Liver (tissue), 3 donors: ENCODE results near the gene SAFB.

Experiments
- EGR1 ChIP-seq, 2 donors: IDR thresholded peaks; 2 replicates each; pipeline ENCODE4 v1.6.1; 2016 to 2018; ENCODE audit warnings: antibody characterized with exemption in 2 of 2, low read depth in 2 of 2
- FOXA1 ChIP-seq: IDR thresholded peaks from 2 replicates; pipeline ENCODE4 v1.6.1; 2016; ENCODE audit warnings: antibody characterized with exemption
- FOXA2 ChIP-seq: IDR thresholded peaks from 2 replicates; pipeline ENCODE4 v1.6.1; 2016; ENCODE audit warnings: antibody characterized with exemption
- HNF4G ChIP-seq: IDR thresholded peaks from 2 replicates; pipeline ENCODE4 v1.6.1; 2016; ENCODE audit warnings: antibody characterized with exemption
- JUND ChIP-seq, 2 donors: IDR thresholded peaks; 2 replicates each; pipeline ENCODE4 v1.6.1; 2016; ENCODE audit warnings: antibody characterized with exemption in 2 of 2
- RAD21 ChIP-seq, 2 donors: IDR thresholded peaks; 2 replicates each; pipeline ENCODE4 v1.6.1; 2016; ENCODE audit warnings: antibody characterized with exemption in 2 of 2, mild to moderate bottlenecking in 2 of 2
- REST ChIP-seq: IDR thresholded peaks from 2 replicates; pipeline ENCODE4 v1.6.1; 2016; ENCODE audit warnings: antibody characterized with exemption, mild to moderate bottlenecking
- SP1 ChIP-seq: IDR thresholded peaks from 2 replicates; pipeline ENCODE4 v1.6.1; 2018; ENCODE audit warnings: antibody characterized with exemption, mild to moderate bottlenecking
- TAF1 ChIP-seq: conservative IDR thresholded peaks from 2 replicates; pipeline ENCODE4 v1.6.1; 2016; ENCODE audit warnings: antibody characterized with exemption, mild to moderate bottlenecking
- YY1 ChIP-seq: IDR thresholded peaks from 2 replicates; pipeline ENCODE4 v1.6.1; 2016; ENCODE audit warnings: antibody characterized with exemption, mild to moderate bottlenecking
- TF ChIP-seq, protein P1 (sequence below): IDR thresholded peaks from 2 replicates; pipeline ENCODE4 v1.6.1; 2016; ENCODE audit warnings: antibody characterized with exemption
- TF ChIP-seq, protein P2 (sequence below): fragments of 150-350 bp; IDR thresholded peaks from 2 replicates; pipeline ENCODE4 v1.5.1; 2017; ENCODE audit warnings: improper control_type of control experiment, low read depth, low read length; ENCODE audit not compliant: missing input control
- TF ChIP-seq, protein P3 (sequence below): IDR thresholded peaks from 2 replicates; pipeline ENCODE4 v1.6.1; 2016; ENCODE audit warnings: antibody characterized with exemption
- donor health status: healthy.
- donor health status: healthy.

- TF ChIP-seq, protein P1, sequence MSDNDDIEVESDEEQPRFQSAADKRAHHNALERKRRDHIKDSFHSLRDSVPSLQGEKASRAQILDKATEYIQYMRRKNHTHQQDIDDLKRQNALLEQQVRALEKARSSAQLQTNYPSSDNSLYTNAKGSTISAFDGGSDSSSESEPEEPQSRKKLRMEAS = peak; percentile 87
- TF ChIP-seq, protein P2, sequence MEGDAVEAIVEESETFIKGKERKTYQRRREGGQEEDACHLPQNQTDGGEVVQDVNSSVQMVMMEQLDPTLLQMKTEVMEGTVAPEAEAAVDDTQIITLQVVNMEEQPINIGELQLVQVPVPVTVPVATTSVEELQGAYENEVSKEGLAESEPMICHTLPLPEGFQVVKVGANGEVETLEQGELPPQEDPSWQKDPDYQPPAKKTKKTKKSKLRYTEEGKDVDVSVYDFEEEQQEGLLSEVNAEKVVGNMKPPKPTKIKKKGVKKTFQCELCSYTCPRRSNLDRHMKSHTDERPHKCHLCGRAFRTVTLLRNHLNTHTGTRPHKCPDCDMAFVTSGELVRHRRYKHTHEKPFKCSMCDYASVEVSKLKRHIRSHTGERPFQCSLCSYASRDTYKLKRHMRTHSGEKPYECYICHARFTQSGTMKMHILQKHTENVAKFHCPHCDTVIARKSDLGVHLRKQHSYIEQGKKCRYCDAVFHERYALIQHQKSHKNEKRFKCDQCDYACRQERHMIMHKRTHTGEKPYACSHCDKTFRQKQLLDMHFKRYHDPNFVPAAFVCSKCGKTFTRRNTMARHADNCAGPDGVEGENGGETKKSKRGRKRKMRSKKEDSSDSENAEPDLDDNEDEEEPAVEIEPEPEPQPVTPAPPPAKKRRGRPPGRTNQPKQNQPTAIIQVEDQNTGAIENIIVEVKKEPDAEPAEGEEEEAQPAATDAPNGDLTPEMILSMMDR = no peak
- TF ChIP-seq TAF1 = peak; percentile 64
- no peak for TF ChIP-seq FOXA1
- peak; percentile 58 for TF ChIP-seq SP1
- peak; percentile 99 for TF ChIP-seq YY1
- no peak for TF ChIP-seq JUND (IDR thresholded peaks at IDR 0.05)
- peak; percentile 68 for TF ChIP-seq REST
- TF ChIP-seq, protein P3, sequence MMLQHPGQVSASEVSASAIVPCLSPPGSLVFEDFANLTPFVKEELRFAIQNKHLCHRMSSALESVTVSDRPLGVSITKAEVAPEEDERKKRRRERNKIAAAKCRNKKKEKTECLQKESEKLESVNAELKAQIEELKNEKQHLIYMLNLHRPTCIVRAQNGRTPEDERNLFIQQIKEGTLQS = no peak
- no peak for TF ChIP-seq HNF4G
- peak; percentile 60 to 83 for TF ChIP-seq EGR1 (IDR thresholded peaks at IDR 0.05; ENCODE audit: low read depth in 2 of 2)
- TF ChIP-seq RAD21 (IDR thresholded peaks at IDR 0.05) = no peak
- TF ChIP-seq FOXA2 = no peak
Measured at GRCh38 chr19:5622465-5623396, at the start of gene SAFB, which contains the start of gene SAFB2.
